HepG2 (cell line): Measurements from ENCODE around the gene ZNF225. TPM values are rescaled to one million over a fixed set of nuclear protein-coding genes. Genes with fewer than 3 reads are reported as not detected.

Source experiments
- ADNP ChIP-seq: sonication (generic); formaldehyde crosslinking; IDR thresholded peaks from 2 replicates; pipeline ENCODE4 v1.4.0; 2020; ENCODE audit warnings: missing genetic modification reagents
- ARNT2 ChIP-seq: sonication (generic); formaldehyde crosslinking; IDR thresholded peaks from 2 replicates; pipeline ENCODE4 v1.8.0; 2022; ENCODE audit warnings: mild to moderate bottlenecking, low read depth, missing genetic modification reagents, moderate library complexity
- CCDC6 ChIP-seq: sonication (generic); formaldehyde crosslinking; IDR thresholded peaks from 2 replicates; pipeline ENCODE4 v1.8.1; 2022; ENCODE audit warnings: mild to moderate bottlenecking, missing genetic modification reagents, moderate library complexity
- DRAP1 ChIP-seq: IDR thresholded peaks from 2 replicates; pipeline ENCODE4 v1.6.1; 2016; ENCODE audit warnings: missing genetic modification reagents, missing compliant biosample characterization
- GPN1 ChIP-seq: sonication (generic); formaldehyde crosslinking; IDR thresholded peaks from 2 replicates; pipeline ENCODE4 v1.5.1; 2020; ENCODE audit warnings: missing genetic modification reagents, borderline replicate concordance
- MXI1 ChIP-seq: IDR thresholded peaks from 3 replicates; pipeline ENCODE4 v1.6.1; 2012; ENCODE audit warnings: low read depth, low read length, inconsistent platforms, borderline replicate concordance
- NFYB ChIP-seq: sonication (generic); formaldehyde crosslinking; IDR thresholded peaks from 2 replicates; pipeline ENCODE4 v1.4.0; 2020; ENCODE audit warnings: missing genetic modification reagents
- NFYC ChIP-seq: IDR thresholded peaks from 2 replicates; pipeline ENCODE4 v1.6.1; 2016; ENCODE audit warnings: missing genetic modification reagents, missing compliant biosample characterization
- PHF20 ChIP-seq: sonication (generic); formaldehyde crosslinking; IDR thresholded peaks from 2 replicates; pipeline ENCODE4 v1.5.0; 2020; ENCODE audit warnings: mild to moderate bottlenecking, missing genetic modification reagents
- RFX1 ChIP-seq: fragments of 450-650 bp; IDR thresholded peaks from 2 replicates; pipeline ENCODE4 v1.6.1; 2017
- ZC3H4 ChIP-seq: sonication (generic); formaldehyde crosslinking; IDR thresholded peaks from 2 replicates; pipeline ENCODE4 v1.4.0; 2020; ENCODE audit warnings: missing genetic modification reagents, borderline replicate concordance
- ZNF605 ChIP-seq: sonication (generic); formaldehyde crosslinking; IDR thresholded peaks from 2 replicates; pipeline ENCODE4 v1.8.0; 2022; ENCODE audit warnings: mild to moderate bottlenecking, missing genetic modification reagents
- ZNF614 ChIP-seq: IDR thresholded peaks from 2 replicates; pipeline ENCODE4 v1.6.1; 2018; ENCODE audit warnings: missing biosample characterization, missing genetic modification reagents, inconsistent platforms, borderline replicate concordance
- ZNF790 ChIP-seq: sonication (generic); formaldehyde crosslinking; IDR thresholded peaks from 2 replicates; pipeline ENCODE4 v1.8.0; 2022; ENCODE audit warnings: missing genetic modification reagents, mild to moderate bottlenecking, borderline replicate concordance
- polyA plus RNA-seq, 8 experiments: library from polyadenylated mRNA; depleted of rRNA in 3 of 8; stranded (reverse) in 7 of 8; unstranded in 1 of 8; fragments of >200 nt; fragmentation: Illumina TruSeq in 4 of 8; extraction: Trizol in 4 of 8; gene quantifications; 2 replicates each; pipeline versions ENCODE4 v1.2.1 to v1.2.3, GENCODE V29; 2011 to 2016; ENCODE audit warnings: low read depth in 4 of 8, missing spikeins in 1 of 8, mixed read lengths in 1 of 8; ENCODE audit not compliant: insufficient read depth in 1 of 8
- total RNA-seq, 5 experiments: library from RNA; depleted of rRNA; stranded (reverse); fragments of >200 nt; fragmentation: Illumina TruSeq; extraction: Trizol; gene quantifications; 2 replicates each; pipeline ENCODE4 v1.2.3, GENCODE V29; 2016; ENCODE audit warnings: low read depth in 1 of 5
- TF ChIP-seq, protein P1 (sequence below): sonication (generic); formaldehyde crosslinking; IDR thresholded peaks from 2 replicates; pipeline ENCODE4 v1.4.0; 2020; ENCODE audit warnings: low read depth, mild to moderate bottlenecking, missing genetic modification reagents
- TF ChIP-seq, protein P2 (sequence below): sonication (generic); formaldehyde crosslinking; IDR thresholded peaks from 2 replicates; pipeline ENCODE4 v1.4.0; 2020; ENCODE audit warnings: missing genetic modification reagents, borderline replicate concordance
- TF ChIP-seq, protein P3 (sequence below): IDR thresholded peaks from 2 replicates; pipeline ENCODE4 v1.6.1; 2016; ENCODE audit warnings: low read depth, missing genetic modification reagents, missing compliant biosample characterization
- TF ChIP-seq, protein P4 (sequence below): sonication (generic); formaldehyde crosslinking; IDR thresholded peaks from 2 replicates; pipeline ENCODE4 v1.5.0; 2020; ENCODE audit warnings: mild to moderate bottlenecking, missing genetic modification reagents, moderate library complexity
- TF ChIP-seq, protein P5 (sequence below): IDR thresholded peaks from 2 replicates; pipeline ENCODE4 v1.6.1; 2012; ENCODE audit warnings: inconsistent platforms

Gene ZNF225
- total and polyA plus RNA-seq, 2 of the 13 experiments (the other 11 are each of a cell fraction or from before 2014, with no cell fraction given), result 0.87 to 3.3 TPM

GRCh38 chr19:44141191-44142058 is 28.2 kb downstream of the ZNF225 start, which contains the start of gene ZNF234 (continued):
- TF ChIP-seq ADNP (CRISPR knock-in tag) (peak; percentile 82), RFX1 (no peak), ZC3H4 (CRISPR knock-in tag) (no peak), GPN1 (CRISPR knock-in tag) (0 out of 2 replicates have a peak, but pooled peaks have one; percentile 28), DRAP1 (CRISPR knock-in tag) (peak; percentile 87), MXI1 (no peak; the same call in 1 of the 3 replicates), NFYB (CRISPR knock-in tag) (peak; percentile 44), ZNF790 (CRISPR knock-in tag) (0 out of 2 replicates have a peak, but pooled peaks have one; percentile 71), NFYC (CRISPR knock-in tag) (peak; percentile 43; the same call in 1 of the 2 replicates), PHF20 (CRISPR knock-in tag) (peak; percentile 60), ZNF614 (CRISPR knock-in tag) (0 out of 2 replicates have a peak, but pooled peaks have one; percentile 31), CCDC6 (CRISPR knock-in tag) (0 out of 2 replicates have a peak, but pooled peaks have one; percentile 44), ARNT2 (CRISPR knock-in tag) (no peak; the same call in 1 of the 2 replicates), ZNF605 (CRISPR knock-in tag) (peak; percentile 59; the same call in 1 of the 2 replicates)
- TF ChIP-seq, protein P1, sequence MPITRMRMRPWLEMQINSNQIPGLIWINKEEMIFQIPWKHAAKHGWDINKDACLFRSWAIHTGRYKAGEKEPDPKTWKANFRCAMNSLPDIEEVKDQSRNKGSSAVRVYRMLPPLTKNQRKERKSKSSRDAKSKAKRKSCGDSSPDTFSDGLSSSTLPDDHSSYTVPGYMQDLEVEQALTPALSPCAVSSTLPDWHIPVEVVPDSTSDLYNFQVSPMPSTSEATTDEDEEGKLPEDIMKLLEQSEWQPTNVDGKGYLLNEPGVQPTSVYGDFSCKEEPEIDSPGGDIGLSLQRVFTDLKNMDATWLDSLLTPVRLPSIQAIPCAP (CRISPR knock-in tag), result no peak
- TF ChIP-seq, protein P2, sequence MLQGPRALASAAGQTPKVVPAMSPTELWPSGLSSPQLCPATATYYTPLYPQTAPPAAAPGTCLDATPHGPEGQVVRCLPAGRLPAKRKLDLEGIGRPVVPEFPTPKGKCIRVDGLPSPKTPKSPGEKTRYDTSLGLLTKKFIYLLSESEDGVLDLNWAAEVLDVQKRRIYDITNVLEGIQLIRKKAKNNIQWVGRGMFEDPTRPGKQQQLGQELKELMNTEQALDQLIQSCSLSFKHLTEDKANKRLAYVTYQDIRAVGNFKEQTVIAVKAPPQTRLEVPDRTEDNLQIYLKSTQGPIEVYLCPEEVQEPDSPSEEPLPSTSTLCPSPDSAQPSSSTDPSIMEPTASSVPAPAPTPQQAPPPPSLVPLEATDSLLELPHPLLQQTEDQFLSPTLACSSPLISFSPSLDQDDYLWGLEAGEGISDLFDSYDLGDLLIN, result no peak
- TF ChIP-seq, protein P3, sequence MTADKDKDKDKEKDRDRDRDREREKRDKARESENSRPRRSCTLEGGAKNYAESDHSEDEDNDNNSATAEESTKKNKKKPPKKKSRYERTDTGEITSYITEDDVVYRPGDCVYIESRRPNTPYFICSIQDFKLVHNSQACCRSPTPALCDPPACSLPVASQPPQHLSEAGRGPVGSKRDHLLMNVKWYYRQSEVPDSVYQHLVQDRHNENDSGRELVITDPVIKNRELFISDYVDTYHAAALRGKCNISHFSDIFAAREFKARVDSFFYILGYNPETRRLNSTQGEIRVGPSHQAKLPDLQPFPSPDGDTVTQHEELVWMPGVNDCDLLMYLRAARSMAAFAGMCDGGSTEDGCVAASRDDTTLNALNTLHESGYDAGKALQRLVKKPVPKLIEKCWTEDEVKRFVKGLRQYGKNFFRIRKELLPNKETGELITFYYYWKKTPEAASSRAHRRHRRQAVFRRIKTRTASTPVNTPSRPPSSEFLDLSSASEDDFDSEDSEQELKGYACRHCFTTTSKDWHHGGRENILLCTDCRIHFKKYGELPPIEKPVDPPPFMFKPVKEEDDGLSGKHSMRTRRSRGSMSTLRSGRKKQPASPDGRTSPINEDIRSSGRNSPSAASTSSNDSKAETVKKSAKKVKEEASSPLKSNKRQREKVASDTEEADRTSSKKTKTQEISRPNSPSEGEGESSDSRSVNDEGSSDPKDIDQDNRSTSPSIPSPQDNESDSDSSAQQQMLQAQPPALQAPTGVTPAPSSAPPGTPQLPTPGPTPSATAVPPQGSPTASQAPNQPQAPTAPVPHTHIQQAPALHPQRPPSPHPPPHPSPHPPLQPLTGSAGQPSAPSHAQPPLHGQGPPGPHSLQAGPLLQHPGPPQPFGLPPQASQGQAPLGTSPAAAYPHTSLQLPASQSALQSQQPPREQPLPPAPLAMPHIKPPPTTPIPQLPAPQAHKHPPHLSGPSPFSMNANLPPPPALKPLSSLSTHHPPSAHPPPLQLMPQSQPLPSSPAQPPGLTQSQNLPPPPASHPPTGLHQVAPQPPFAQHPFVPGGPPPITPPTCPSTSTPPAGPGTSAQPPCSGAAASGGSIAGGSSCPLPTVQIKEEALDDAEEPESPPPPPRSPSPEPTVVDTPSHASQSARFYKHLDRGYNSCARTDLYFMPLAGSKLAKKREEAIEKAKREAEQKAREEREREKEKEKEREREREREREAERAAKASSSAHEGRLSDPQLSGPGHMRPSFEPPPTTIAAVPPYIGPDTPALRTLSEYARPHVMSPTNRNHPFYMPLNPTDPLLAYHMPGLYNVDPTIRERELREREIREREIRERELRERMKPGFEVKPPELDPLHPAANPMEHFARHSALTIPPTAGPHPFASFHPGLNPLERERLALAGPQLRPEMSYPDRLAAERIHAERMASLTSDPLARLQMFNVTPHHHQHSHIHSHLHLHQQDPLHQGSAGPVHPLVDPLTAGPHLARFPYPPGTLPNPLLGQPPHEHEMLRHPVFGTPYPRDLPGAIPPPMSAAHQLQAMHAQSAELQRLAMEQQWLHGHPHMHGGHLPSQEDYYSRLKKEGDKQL (CRISPR knock-in tag), result no peak
- TF ChIP-seq, protein P4, sequence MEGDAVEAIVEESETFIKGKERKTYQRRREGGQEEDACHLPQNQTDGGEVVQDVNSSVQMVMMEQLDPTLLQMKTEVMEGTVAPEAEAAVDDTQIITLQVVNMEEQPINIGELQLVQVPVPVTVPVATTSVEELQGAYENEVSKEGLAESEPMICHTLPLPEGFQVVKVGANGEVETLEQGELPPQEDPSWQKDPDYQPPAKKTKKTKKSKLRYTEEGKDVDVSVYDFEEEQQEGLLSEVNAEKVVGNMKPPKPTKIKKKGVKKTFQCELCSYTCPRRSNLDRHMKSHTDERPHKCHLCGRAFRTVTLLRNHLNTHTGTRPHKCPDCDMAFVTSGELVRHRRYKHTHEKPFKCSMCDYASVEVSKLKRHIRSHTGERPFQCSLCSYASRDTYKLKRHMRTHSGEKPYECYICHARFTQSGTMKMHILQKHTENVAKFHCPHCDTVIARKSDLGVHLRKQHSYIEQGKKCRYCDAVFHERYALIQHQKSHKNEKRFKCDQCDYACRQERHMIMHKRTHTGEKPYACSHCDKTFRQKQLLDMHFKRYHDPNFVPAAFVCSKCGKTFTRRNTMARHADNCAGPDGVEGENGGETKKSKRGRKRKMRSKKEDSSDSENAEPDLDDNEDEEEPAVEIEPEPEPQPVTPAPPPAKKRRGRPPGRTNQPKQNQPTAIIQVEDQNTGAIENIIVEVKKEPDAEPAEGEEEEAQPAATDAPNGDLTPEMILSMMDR, result peak; percentile 36
- TF ChIP-seq, protein P5, sequence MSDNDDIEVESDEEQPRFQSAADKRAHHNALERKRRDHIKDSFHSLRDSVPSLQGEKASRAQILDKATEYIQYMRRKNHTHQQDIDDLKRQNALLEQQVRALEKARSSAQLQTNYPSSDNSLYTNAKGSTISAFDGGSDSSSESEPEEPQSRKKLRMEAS, result peak; percentile 40
